Mesendoderm (in vitro differentiated cells): ENCODE measurements around the gene FOXE3.

Source experiments
- DNase-seq: peaks from one replicate; pipeline ENCODE4 v3.0.0; 2013
- H2AK5ac ChIP-seq: 2 replicates; pipeline ENCODE4 v1.6.1; 2013; ENCODE audit warnings: low read length, inconsistent platforms
- H2BK120ac ChIP-seq: 2 replicates; pipeline ENCODE4 v1.6.1; 2013; ENCODE audit warnings: low read depth, mild to moderate bottlenecking, low read length, moderate library complexity, mixed read lengths
- H2BK15ac ChIP-seq: replicated peaks from 2 replicates; pipeline ENCODE4 v1.6.1; 2013; ENCODE audit warnings: low read depth, mild to moderate bottlenecking, moderate library complexity
- H2BK5ac ChIP-seq: 2 replicates; pipeline ENCODE4 v1.6.1; 2013; ENCODE audit warnings: low read length, inconsistent platforms
- H3K18ac ChIP-seq: 2 replicates; pipeline ENCODE4 v1.6.1; 2013; ENCODE audit warnings: mild to moderate bottlenecking, low read length, mixed read lengths
- H3K23ac ChIP-seq: one replicate; pipeline ENCODE4 v1.6.1; 2013; ENCODE audit warnings: low read length
- H3K27ac ChIP-seq: 2 replicates; pipeline ENCODE4 v1.5.1; 2013; ENCODE audit warnings: low read depth, mild to moderate bottlenecking, inconsistent platforms, low read length, moderate library complexity
- H3K27me3 ChIP-seq: 2 replicates; pipeline ENCODE4 v1.6.1; 2013; ENCODE audit warnings: low read length, control low read depth, mild to moderate bottlenecking, inconsistent platforms; ENCODE audit not compliant: insufficient read depth, poor library complexity
- H3K36me3 ChIP-seq: 2 replicates; pipeline ENCODE4 v1.6.1; 2013; ENCODE audit warnings: low read length, inconsistent platforms; ENCODE audit not compliant: control insufficient read depth, insufficient read depth
- H3K4ac ChIP-seq: one replicate; pipeline ENCODE4 v1.6.1; 2013; ENCODE audit warnings: low read depth, mild to moderate bottlenecking, low read length, moderate library complexity
- H3K4me1 ChIP-seq: 2 replicates; pipeline ENCODE4 v1.6.1; 2013; ENCODE audit warnings: low read depth, low read length, inconsistent platforms; ENCODE audit not compliant: control insufficient read depth
- H3K4me2 ChIP-seq: 2 replicates; pipeline ENCODE4 v1.6.1; 2013; ENCODE audit warnings: low read length
- H3K4me3 ChIP-seq: 2 replicates; pipeline ENCODE4 v1.5.1; 2013; ENCODE audit warnings: mild to moderate bottlenecking, low read length
- H3K56ac ChIP-seq: one replicate; pipeline ENCODE4 v1.6.1; 2013; ENCODE audit warnings: low read length
- H3K79me1 ChIP-seq: 2 replicates; pipeline ENCODE4 v1.6.1; 2013; ENCODE audit warnings: low read length, inconsistent platforms
- H3K79me2 ChIP-seq: 2 replicates; pipeline ENCODE4 v1.6.1; 2013; ENCODE audit warnings: mild to moderate bottlenecking, low read length; ENCODE audit not compliant: control insufficient read depth, insufficient read depth
- H3K9ac ChIP-seq: 2 replicates; pipeline ENCODE4 v1.6.1; 2013; ENCODE audit warnings: low read length, inconsistent platforms
- H4K5ac ChIP-seq: one replicate; pipeline ENCODE4 v1.6.1; 2013; ENCODE audit warnings: low read length
- H4K8ac ChIP-seq: one replicate; pipeline ENCODE4 v1.6.1; 2013; ENCODE audit warnings: low read depth, mild to moderate bottlenecking, control low read depth, low read length, moderate library complexity
- WGBS: extraction: QIAGEN DNeasy Blood & Tissue Kit; methylation state at CpG from one replicate; pipeline ENCODE4 v1.1.7; 2013; ENCODE audit warnings: low lambda C conversion rate, missing lambda C conversion rate; ENCODE audit not compliant: insufficient coverage; ENCODE audit errors: extremely low coverage; 5-methylcytosine and 5-hydroxymethylcytosine counted together

Gene FOXE3

DNA sequence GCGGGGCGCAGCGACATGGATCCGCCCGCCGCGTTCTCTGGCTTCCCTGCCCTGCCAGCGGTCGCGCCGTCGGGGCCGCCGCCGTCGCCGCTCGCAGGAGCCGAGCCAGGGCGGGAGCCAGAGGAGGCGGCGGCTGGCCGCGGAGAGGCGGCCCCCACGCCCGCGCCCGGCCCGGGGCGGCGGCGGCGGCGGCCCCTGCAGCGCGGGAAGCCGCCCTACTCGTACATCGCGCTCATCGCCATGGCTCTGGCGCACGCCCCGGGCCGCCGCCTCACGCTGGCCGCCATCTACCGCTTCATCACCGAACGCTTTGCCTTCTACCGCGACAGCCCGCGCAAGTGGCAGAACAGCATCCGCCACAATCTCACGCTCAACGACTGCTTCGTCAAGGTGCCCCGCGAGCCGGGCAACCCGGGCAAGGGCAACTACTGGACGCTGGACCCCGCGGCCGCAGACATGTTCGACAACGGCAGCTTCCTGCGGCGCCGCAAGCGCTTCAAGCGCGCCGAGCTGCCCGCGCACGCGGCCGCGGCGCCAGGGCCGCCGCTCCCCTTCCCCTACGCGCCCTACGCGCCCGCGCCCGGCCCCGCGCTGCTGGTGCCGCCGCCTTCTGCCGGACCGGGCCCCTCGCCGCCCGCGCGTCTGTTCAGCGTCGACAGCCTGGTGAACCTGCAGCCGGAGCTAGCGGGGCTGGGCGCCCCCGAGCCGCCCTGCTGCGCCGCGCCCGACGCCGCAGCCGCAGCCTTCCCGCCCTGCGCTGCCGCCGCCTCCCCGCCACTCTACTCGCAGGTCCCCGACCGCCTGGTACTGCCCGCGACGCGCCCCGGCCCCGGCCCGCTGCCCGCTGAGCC is 459 bp downstream of the FOXE3 start:
- peaks cover 54% of the 10 kb centered on the region for H3K27me3 ChIP-seq
- peak overlapping the region; percentile 38 for H3K4me2 ChIP-seq
- DNase-seq, result no peak
- H3K56ac ChIP-seq, result peak overlapping the region; percentile 67
- H2BK120ac ChIP-seq, result no peak overlapping the region
- WGBS, result no CpG with 5 or more reads among the region's 134 CpGs
- H4K8ac ChIP-seq, result no peak overlapping the region
- H3K79me1 ChIP-seq, result no peaks in the 10 kb centered on the region
- H3K4ac ChIP-seq, result no peak overlapping the region
- H3K4me3 ChIP-seq, result no peak overlapping the region
- H3K4me1 ChIP-seq, result no peaks in the 10 kb centered on the region
- H4K5ac ChIP-seq, result no peak overlapping the region
- H2AK5ac ChIP-seq, result no peak overlapping the region
- no peak overlapping the region for H3K18ac ChIP-seq
- H2BK15ac ChIP-seq, result no peak overlapping the region
- H3K79me2 ChIP-seq, result no peaks in the 10 kb centered on the region
- H2BK5ac ChIP-seq, result no peak overlapping the region
- H3K27ac ChIP-seq, result no peak overlapping the region
- H3K36me3 ChIP-seq, result no peaks in the 10 kb centered on the region
- H3K9ac ChIP-seq, result no peak overlapping the region
- H3K23ac ChIP-seq, result no peak overlapping the region

DNA sequence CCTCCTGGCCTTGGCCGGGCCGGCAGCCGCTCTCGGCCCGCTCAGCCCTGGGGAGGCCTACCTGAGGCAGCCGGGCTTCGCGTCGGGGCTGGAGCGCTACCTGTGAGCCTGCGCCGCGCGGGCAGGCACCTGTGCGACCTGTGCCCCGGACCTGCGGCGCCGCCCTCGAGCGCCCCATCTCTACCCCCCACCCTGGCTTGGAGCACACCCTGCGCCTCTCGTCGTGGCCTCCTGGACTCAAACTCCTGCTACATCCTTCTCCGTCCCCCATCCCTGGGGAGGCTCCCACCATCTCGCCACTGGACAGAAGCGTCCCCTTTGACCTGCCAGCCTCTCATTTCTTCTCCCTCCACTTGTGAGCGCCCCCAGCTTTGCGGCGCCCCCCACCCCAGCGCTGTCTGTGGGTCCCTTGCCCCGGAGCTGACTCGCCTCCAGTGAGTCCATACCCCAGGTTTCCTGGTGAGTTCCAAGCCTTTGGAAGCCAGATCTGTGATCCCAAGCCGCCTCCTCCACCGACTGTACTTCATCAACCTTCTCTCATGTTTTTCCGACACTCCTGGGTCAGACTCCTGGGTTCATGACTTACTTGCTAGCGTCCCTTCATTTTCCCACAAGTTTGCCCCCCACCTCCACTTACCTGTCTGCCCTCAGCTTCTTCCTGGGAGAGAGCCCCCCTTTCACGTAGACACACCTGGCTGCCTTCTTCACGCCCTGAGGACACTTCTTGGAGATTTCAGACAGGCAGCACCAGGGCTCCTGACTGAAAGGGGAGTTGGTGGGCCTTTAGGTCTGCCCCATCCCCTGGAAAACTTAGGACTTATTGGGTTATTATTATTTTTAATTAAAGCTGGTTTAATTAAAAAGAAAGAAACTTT is 1.3 kb downstream of the FOXE3 start:
- H4K8ac ChIP-seq, result no peak overlapping the region
- H2BK5ac ChIP-seq, result no peak overlapping the region
- no peak for DNase-seq
- no peak overlapping the region for H3K23ac ChIP-seq
- H2BK120ac ChIP-seq, result no peak overlapping the region
- no peak overlapping the region for H2BK15ac ChIP-seq
- H3K79me1 ChIP-seq, result no peaks in the 10 kb centered on the region
- H3K56ac ChIP-seq, result no peak overlapping the region
- no peak overlapping the region for H3K27ac ChIP-seq
- WGBS, result no CpG with 5 or more reads among the region's 39 CpGs
- H3K4me1 ChIP-seq, result no peaks in the 10 kb centered on the region
- no peaks in the 10 kb centered on the region for H3K36me3 ChIP-seq
- no peak overlapping the region for H3K4me3 ChIP-seq
- no peaks in the 10 kb centered on the region for H3K79me2 ChIP-seq
- no peak overlapping the region for H4K5ac ChIP-seq
- no peak overlapping the region for H3K9ac ChIP-seq
- H3K4me2 ChIP-seq, result no peak overlapping the region
- H3K4ac ChIP-seq, result no peak overlapping the region
- peaks cover 54% of the 10 kb centered on the region for H3K27me3 ChIP-seq
- H3K18ac ChIP-seq, result no peak overlapping the region
- H2AK5ac ChIP-seq, result no peak overlapping the region

DNA sequence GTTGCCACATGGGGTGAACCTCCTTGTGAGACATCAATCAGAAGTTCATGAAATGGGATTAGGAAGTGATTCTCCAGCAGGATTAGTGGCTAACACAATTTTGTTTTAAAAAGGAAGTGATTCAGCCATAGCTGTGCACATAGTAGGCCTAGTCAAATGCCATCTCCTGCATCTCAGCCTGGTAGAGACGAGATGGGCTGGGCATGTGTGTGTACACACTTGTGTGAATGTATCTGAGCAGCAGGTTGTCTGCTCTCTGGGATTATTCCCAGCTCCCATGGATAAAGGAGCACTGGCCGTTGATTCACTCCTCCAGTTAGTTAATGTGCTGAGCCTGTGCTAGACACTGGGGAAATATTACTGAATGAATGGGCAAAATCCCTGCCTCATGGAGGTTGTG is 2.0 kb downstream of the FOXE3 start:
- no peak overlapping the region for H3K18ac ChIP-seq
- no peak overlapping the region for H3K9ac ChIP-seq
- H3K27ac ChIP-seq, result no peak overlapping the region
- no peak overlapping the region for H4K5ac ChIP-seq
- no peak overlapping the region for H3K4me2 ChIP-seq
- no peaks in the 10 kb centered on the region for H3K79me2 ChIP-seq
- H2BK15ac ChIP-seq, result no peak overlapping the region
- no peak overlapping the region for H2BK120ac ChIP-seq
- H2BK5ac ChIP-seq, result no peak overlapping the region
- H3K4me1 ChIP-seq, result no peaks in the 10 kb centered on the region
- H3K23ac ChIP-seq, result no peak overlapping the region
- H4K8ac ChIP-seq, result no peak overlapping the region
- no peak overlapping the region for H3K4ac ChIP-seq
- H3K36me3 ChIP-seq, result no peaks in the 10 kb centered on the region
- DNase-seq, result no peak
- H3K4me3 ChIP-seq, result no peak overlapping the region
- H3K79me1 ChIP-seq, result no peaks in the 10 kb centered on the region
- H3K27me3 ChIP-seq, result peaks cover 54% of the 10 kb centered on the region
- H2AK5ac ChIP-seq, result no peak overlapping the region
- no peak overlapping the region for H3K56ac ChIP-seq
- no CpG with 5 or more reads among the region's 2 CpGs for WGBS

DNA sequence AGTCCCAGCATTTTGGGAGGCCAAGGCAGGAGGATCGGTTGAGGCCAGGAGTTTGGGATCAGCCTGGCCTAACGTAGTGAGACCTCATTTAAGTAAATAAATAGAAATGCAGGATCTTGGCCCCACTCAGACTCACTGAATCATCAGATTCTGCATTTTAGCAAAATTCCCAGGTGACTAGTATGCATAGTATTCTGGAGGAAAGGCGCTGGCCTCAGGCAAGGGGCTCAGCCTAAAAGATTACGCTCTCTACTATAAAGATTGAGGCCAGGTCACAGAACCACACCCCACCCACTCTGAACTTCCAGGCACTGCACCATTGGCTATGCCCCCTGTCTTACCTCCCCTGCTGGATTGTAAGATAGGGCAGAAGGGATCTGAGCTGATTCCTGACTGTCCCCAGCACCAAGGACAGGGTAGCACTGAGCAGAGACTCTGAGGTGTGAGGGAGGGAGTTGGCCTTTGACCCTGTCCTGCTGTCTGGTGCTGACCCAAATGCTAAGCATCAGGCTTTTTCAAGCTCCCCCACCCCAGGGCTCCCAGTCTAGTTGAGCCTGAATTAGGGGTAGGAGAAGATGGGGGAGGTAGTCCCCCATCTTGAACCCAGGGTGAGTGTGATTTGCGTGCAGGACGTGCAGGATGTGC is 2.7 kb downstream of the FOXE3 start:
- Histone ChIP-seq H3K9ac (no peak overlapping the region), H3K79me2 (no peaks in the 10 kb centered on the region), H4K5ac (no peak overlapping the region), H3K27ac (no peak overlapping the region), H3K79me1 (no peaks in the 10 kb centered on the region), H2AK5ac (no peak overlapping the region), H3K4me1 (no peaks in the 10 kb centered on the region), H3K23ac (no peak overlapping the region), H3K56ac (no peak overlapping the region), H2BK120ac (no peak overlapping the region), H3K4ac (no peak overlapping the region), H2BK5ac (no peak overlapping the region), H3K27me3 (peaks cover 54% of the 10 kb centered on the region), H3K4me3 (no peak overlapping the region), H4K8ac (no peak overlapping the region), H3K36me3 (no peaks in the 10 kb centered on the region), H3K4me2 (no peak overlapping the region), H3K18ac (no peak overlapping the region), H2BK15ac (no peak overlapping the region)
- no CpG with 5 or more reads among the region's 6 CpGs for WGBS
- peak; percentile 49 for DNase-seq

DNA sequence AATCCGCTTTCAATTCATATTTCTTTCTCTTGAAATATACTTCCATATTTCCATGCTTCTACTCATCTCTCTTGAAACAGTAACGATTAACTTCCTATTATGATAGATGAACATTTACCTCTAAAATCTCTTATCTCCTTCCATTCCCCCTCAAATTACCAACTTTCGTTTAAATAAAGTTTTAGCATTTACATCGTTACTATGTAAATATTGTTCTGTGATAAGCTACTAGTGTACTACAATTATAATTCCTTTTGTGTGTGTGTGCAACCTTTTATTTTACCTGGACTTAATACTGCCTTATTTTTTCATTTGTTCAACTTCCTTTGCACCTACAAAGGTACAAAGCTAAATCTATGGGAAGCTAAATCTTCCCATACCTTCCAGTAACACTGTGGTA is 4.5 kb downstream of the FOXE3 start:
- no peak for DNase-seq
- Histone ChIP-seq H3K4ac (no peak overlapping the region), H2AK5ac (no peak overlapping the region), H3K56ac (no peak overlapping the region), H2BK120ac (no peak overlapping the region), H3K27me3 (peaks cover 44% of the 10 kb centered on the region), H3K23ac (no peak overlapping the region), H3K27ac (no peak overlapping the region), H4K5ac (no peak overlapping the region), H2BK5ac (no peak overlapping the region), H3K4me2 (no peak overlapping the region), H3K9ac (no peak overlapping the region), H4K8ac (no peak overlapping the region), H3K18ac (no peak overlapping the region), H3K4me3 (no peak overlapping the region), H3K79me1 (no peaks in the 10 kb centered on the region), H3K79me2 (no peaks in the 10 kb centered on the region), H2BK15ac (no peak overlapping the region), H3K36me3 (no peaks in the 10 kb centered on the region), H3K4me1 (peaks cover 4% of the 10 kb centered on the region)
- 100% methylated on average over 3 of the region's 4 CpGs for WGBS
